T-helper 1 cell (primary cell): ENCODE data around the gene PBLD.
"Not testable (repeated sequence)": the region's sequence is repeated elsewhere in the genome, so short reads cannot be mapped to it uniquely, and the experiment has no call there.

Experiments used
- DNase-seq, 5 donors: peaks; one replicate each; pipeline ENCODE4 v3.0.0-alpha.2; 2012 to 2020

PBLD gene

GRCh38 chr10:68330852-68331454 is 1.8 kb downstream of the PBLD start:
- DNase-seq: peak in 3 of 5 donors; percentile 4 to 34 (median 22)

- no peak for DNase-seq
These were observed 3.2 kb downstream of the PBLD start for GRCh38 chr10:68329506-68329861.

- peak in 1 of 5 donors; percentile 58 for DNase-seq
These were observed 4.6 kb downstream of the PBLD start for GRCh38 chr10:68327889-68328786.

- DNase-seq: not testable (repeated sequence)
These were observed 8.3 kb downstream of the PBLD start for GRCh38 chr10:68324396-68324795.

GRCh38 chr10:68318331-68319059 is 14.2 kb downstream of the PBLD start:
- DNase-seq: no peak

GRCh38 chr10:68315582-68315981 is 17.1 kb downstream of the PBLD start:
- DNase-seq: no peak

GRCh38 chr10:68314930-68315329 is 17.8 kb downstream of the PBLD start:
- not testable (repeated sequence) for DNase-seq

- DNase-seq: no peak
These were observed 22.2 kb downstream of the PBLD start for GRCh38 chr10:68310531-68310930.

- no peak for DNase-seq
These were observed 26.9 kb downstream of the PBLD start for GRCh38 chr10:68305854-68306253.

- DNase-seq: no peak
These were observed 28.8 kb downstream of the PBLD start for GRCh38 chr10:68303849-68304412.

- DNase-seq: no peak
These were observed 29.9 kb downstream of the PBLD start for GRCh38 chr10:68302871-68303270.

- DNase-seq: no peak
These were observed 30.3 kb downstream of the PBLD start for GRCh38 chr10:68302503-68302823.

- DNase-seq: peak in 1 of 5 donors; percentile 35
These were observed 30.8 kb downstream of the PBLD start for GRCh38 chr10:68301790-68302502.

- DNase-seq: no peak
These were observed 31.4 kb downstream of the PBLD start for GRCh38 chr10:68301301-68301700.

GRCh38 chr10:68296843-68297663 is 35.7 kb downstream of the PBLD start:
- DNase-seq: no peak

GRCh38 chr10:68290736-68291135 is 42.0 kb downstream of the PBLD start:
- DNase-seq: no peak

- no peak for DNase-seq
These were observed 44.0 kb downstream of the PBLD start for GRCh38 chr10:68288717-68289116.

GRCh38 chr10:68284062-68285001 is 48.4 kb downstream of the PBLD start:
- no peak for DNase-seq

GRCh38 chr10:68280758-68281157 is 52.0 kb downstream of the PBLD start:
- no peak for DNase-seq

GRCh38 chr10:68278906-68279753 is 53.6 kb downstream of the PBLD start:
- DNase-seq: not testable (repeated sequence)
